ENCODE data around the gene EPHA5.

DNA sequence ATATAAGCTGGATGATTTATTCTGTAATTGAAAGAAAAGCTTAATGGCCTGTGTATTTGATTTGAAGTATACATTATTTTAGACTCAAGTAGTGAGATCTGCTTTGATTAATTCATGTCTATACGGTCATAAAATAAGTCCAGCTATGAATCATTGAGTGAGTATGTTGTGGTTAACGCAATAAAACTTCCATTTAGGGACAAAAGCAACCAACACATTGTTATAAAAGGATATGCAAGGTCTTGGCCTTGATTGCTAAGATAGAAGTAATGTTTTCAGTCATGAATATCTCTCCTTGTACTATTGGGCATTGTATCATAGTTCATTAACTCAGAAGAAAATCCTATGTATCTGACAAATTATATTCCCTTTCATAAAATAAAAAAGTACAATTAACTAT, 162.1 kb downstream of the EPHA5 start:
- TF ChIP-seq, protein P1, sequence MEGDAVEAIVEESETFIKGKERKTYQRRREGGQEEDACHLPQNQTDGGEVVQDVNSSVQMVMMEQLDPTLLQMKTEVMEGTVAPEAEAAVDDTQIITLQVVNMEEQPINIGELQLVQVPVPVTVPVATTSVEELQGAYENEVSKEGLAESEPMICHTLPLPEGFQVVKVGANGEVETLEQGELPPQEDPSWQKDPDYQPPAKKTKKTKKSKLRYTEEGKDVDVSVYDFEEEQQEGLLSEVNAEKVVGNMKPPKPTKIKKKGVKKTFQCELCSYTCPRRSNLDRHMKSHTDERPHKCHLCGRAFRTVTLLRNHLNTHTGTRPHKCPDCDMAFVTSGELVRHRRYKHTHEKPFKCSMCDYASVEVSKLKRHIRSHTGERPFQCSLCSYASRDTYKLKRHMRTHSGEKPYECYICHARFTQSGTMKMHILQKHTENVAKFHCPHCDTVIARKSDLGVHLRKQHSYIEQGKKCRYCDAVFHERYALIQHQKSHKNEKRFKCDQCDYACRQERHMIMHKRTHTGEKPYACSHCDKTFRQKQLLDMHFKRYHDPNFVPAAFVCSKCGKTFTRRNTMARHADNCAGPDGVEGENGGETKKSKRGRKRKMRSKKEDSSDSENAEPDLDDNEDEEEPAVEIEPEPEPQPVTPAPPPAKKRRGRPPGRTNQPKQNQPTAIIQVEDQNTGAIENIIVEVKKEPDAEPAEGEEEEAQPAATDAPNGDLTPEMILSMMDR (IDR thresholded peaks at IDR 0.05 in 2 of 3, conservative IDR thresholded peaks at IDR 0.05 in 1 of 3; ENCODE audit: borderline replicate concordance in 1 of 3, insufficient read depth in 1 of 3, low read depth in 2 of 3, low read length in 2 of 3) = no peak
- no peak for TF ChIP-seq JUND (IDR thresholded peaks at IDR 0.05)
- TF ChIP-seq FOSL1 (IDR thresholded peaks at IDR 0.05; ENCODE audit: low read depth) = no peak
- no peak for TF ChIP-seq CEBPB (IDR thresholded peaks at IDR 0.05; ENCODE audit: low read depth)

Measured in HCT116 (cell line).